Fibroblast of villous mesenchyme (primary cell): ENCODE data around the gene HRK. TPM values are rescaled to one million over a fixed set of nuclear protein-coding genes. Genes with fewer than 3 reads are reported as not detected.

ENCODE experiments used
- DNase-seq: peaks from one replicate; pipeline ENCODE4 v3.0.0-alpha.2; 2010; ENCODE audit warnings: low read depth
- H3K4me3 ChIP-seq: 2 replicates; pipeline ENCODE4 v1.5.1; 2011; ENCODE audit warnings: low read depth, mild to moderate bottlenecking, low read length
- total RNA-seq: library from RNA; depleted of rRNA; stranded (reverse); fragments of >200 nt; gene quantifications from 2 replicates; pipeline ENCODE4 v1.2.3, GENCODE V29; 2012
- TF ChIP-seq, protein P1 (sequence below): IDR thresholded peaks from 2 replicates; pipeline ENCODE4 v1.5.1; 2012; ENCODE audit warnings: low read depth, mild to moderate bottlenecking, low read length; ENCODE audit not compliant: insufficient read depth

Gene HRK
- total RNA-seq, 1 donor: not detected

DNA sequence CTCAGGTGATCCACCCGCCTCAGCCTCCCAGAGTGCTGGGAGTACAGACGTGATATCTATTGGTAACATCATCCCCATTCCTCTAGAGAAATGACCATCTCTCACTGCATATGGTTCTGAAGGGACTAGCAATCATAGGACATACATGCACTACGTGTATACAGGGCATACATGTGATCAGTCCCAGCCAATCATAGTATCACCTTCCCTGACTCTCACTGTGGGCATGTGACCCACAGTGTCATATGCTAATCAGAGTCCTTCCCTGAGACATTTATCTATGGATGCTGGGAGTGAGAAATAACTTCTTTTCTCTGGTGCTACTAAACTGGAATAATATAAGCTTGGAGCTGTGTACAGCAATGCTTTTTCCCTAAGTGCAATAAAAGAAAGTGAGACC lies 17.4 kb upstream of the HRK start:
- no peak overlapping the region for H3K4me3 ChIP-seq
- TF ChIP-seq, protein P1, sequence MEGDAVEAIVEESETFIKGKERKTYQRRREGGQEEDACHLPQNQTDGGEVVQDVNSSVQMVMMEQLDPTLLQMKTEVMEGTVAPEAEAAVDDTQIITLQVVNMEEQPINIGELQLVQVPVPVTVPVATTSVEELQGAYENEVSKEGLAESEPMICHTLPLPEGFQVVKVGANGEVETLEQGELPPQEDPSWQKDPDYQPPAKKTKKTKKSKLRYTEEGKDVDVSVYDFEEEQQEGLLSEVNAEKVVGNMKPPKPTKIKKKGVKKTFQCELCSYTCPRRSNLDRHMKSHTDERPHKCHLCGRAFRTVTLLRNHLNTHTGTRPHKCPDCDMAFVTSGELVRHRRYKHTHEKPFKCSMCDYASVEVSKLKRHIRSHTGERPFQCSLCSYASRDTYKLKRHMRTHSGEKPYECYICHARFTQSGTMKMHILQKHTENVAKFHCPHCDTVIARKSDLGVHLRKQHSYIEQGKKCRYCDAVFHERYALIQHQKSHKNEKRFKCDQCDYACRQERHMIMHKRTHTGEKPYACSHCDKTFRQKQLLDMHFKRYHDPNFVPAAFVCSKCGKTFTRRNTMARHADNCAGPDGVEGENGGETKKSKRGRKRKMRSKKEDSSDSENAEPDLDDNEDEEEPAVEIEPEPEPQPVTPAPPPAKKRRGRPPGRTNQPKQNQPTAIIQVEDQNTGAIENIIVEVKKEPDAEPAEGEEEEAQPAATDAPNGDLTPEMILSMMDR: no peak
- DNase-seq: no peak

DNA sequence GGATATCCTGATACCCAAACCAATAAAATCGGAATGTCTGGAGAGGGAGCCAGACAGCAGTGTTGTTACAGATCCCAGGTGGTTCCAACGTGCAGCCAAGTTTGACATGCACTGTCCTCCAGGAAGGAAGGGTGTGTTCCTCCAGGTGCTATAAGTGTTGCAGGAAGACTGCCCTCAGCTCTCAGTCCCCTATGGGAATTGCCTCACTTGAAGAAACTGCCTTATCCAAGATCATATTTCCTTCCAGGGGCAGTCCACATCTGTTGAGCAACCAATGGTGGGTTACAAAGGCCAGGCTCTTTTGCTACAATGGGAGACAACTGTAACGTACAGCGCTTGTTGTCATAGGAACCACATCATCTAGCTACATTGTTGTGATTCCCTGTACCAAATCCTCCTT lies 16.2 kb upstream of the HRK start:
- TF ChIP-seq, protein P1: no peak
- H3K4me3 ChIP-seq: no peak overlapping the region
- DNase-seq: no peak

DNA sequence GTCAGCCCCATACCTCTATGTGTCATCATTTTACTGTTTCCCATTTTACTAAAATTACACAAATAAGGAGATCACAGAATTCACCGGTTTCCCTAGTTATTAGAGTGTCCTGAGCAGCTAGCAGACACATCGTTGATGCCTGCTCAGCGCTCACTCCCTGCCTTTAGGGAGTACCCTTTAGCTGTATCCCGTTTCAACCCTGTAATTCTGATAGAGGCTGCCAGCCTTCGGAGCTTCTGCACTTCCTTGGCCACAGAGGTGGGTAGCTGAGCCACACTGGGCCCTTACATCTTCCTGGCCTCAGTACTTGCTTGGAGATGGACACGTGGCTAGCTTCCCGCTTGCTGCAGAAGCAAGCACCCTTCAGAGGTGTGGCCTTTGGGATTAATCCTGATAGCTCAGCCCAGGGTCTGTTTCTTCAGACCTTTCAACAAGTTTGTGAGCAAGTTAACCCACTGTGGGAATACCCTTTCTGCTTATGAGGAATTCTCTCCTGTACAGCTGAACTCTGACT lies 15.2 kb upstream of the HRK start:
- no peak for DNase-seq
- no peak overlapping the region for H3K4me3 ChIP-seq
- TF ChIP-seq, protein P1: no peak

DNA sequence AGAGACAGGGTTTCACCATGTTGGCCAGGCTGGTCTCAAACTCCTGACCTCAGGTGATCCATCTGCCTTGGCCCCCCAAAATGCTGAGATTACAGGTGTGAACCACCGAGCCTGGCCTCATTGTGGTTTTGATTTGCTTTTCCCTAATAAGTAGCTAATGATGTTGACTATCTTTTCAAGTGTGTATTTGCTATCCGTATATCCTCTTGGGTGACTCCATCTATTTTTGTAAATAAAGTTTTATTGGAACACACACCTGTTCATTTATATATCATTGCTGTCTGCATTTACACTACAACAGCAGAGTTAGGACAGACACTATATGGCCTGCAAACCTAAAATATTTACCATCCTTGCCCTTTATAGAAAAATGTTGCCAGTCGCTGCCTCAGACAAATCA lies 13.7 kb upstream of the HRK start:
- H3K4me3 ChIP-seq: no peak overlapping the region
- no peak for DNase-seq
- TF ChIP-seq, protein P1: no peak

DNA sequence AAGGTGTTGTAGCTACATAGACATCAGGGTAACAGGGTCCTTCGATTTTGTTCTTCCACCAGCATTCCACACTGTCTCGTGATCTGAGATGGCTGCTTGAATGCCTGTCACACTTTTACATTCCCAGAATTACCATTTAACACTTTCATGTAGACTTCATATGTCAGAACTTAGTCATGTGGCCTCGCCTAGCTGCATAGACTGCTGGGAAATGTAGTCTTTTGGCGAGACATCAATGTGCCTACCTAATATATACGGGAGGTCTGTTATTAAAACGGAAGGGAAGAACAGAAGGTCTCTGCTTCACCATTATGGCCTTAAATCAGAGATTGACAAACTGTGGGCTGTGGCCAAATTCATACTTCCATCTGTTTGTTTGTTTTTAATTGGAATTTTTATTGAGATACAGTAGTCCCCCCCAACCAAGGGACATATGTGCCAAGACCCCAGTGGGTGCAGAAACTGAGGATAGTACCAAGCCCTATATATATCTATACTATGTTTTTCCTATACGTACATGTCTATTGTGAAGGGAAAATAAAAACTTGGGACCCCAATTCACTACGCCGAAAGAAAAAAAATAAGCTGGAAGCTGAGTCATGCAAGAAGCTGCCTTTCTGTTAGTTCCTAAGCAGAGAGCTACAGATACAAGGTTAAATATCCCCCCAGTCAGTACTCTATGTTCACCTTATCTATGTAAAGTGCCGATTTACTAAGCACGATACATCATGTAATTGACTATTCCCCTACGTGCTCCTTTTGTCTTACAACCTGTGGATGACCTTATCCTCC lies 11.3 kb upstream of the HRK start:
- no peak for DNase-seq
- no peak overlapping the region for H3K4me3 ChIP-seq
- TF ChIP-seq, protein P1: no peak

DNA sequence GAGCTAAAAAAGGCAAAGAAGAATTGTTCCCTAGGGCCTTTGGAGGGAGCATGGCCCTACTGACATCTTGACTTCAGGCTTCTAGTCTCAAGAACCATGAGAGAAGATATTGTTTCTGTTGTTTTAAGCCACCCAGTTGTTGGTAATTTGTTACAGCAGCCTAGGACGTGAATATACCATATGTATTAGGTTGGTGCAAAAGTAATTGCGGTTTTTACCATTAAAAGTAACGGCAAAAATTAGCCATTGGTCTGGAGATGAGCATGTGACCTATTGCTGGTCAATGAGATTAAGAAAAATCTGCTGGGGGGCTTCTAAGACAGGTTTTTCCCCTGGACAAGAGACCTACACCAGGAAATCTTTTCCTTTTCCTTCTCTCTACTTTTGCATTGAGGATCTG lies 9.8 kb upstream of the HRK start:
- TF ChIP-seq, protein P1: no peak
- DNase-seq: no peak
- H3K4me3 ChIP-seq: no peak overlapping the region
